Tibial artery (tissue), 4 donors: ENCODE results near the gene ZNF593OS.

Experiments
- DNase-seq, 2 donors: peaks; one replicate each; pipeline ENCODE4 v3.0.0-alpha.2; 2019
- H3K27ac ChIP-seq, 2 donors: fragments of 200-600 bp; sonication (generic) in 1 of 2; 1 replicate in 1 of 2; 2 replicates in 1 of 2; pipeline ENCODE4 v1.5.1; 2018 to 2019; ENCODE audit warnings: mild to moderate bottlenecking in 1 of 2
- H3K27me3 ChIP-seq, 2 donors: fragments of 200-600 bp; sonication (generic) in 1 of 2; one replicate each; pipeline versions ENCODE4 v1.5.1 to v1.6.0; 2016 to 2019
- H3K36me3 ChIP-seq, 3 donors: fragments of 200-600 bp; sonication (generic) in 2 of 3; one replicate each; pipeline ENCODE4 v1.5.1; 2016 to 2019; ENCODE audit warnings: mild to moderate bottlenecking in 2 of 3
- H3K4me1 ChIP-seq, 4 donors: fragments of 200-600 bp; sonication (generic) in 2 of 4; 1 replicate in 3 of 4; 2 replicates in 1 of 4; pipeline ENCODE4 v1.5.1; 2016 to 2019
- H3K4me3 ChIP-seq, 2 donors: fragments of 200-600 bp; sonication (generic) in 1 of 2; 1 replicate in 1 of 2; 2 replicates in 1 of 2; pipeline ENCODE4 v1.5.1; 2018 to 2019; ENCODE audit warnings: mild to moderate bottlenecking in 2 of 2
- H3K9me3 ChIP-seq, 3 donors: fragments of 200-600 bp; sonication (generic) in 1 of 3; one replicate each; pipeline ENCODE4 v1.5.1; 2016 to 2019
- CTCF ChIP-seq, 2 experiments: fragments of 200-600 bp in 1 of 2; fragments of 450-650 bp in 1 of 2; IDR thresholded peaks; one replicate each; pipeline ENCODE4 v1.5.1; 2017 to 2019; ENCODE audit warnings: antibody characterized with exemption in 2 of 2, mild to moderate bottlenecking in 1 of 2, moderate library complexity in 1 of 2
- intact Hi-C: fragments of 100-400 bp; cut with DNase I; formaldehyde crosslinking; loops from one replicate; pipeline ENCODE4 v1.15.0; 2023; ENCODE audit warnings: low total_unique reads

Gene ZNF593OS

GRCh38 chr1:26162220-26162709 is 9.4 kb downstream of the ZNF593OS start:
- no peaks in the 10 kb centered on the region for H3K36me3 ChIP-seq
- intact Hi-C loops: loop anchor here (5.0 kb wide), 1 partner anchor 50 kb away; the partner anchor contains the start of gene PDIK1L
- H3K4me3 ChIP-seq: peak overlapping the region; percentile 52 to 63
- H3K27me3 ChIP-seq: peaks cover 0 to 28% of the 10 kb centered on the region in 2 donors
- peak overlapping the region in 1 of 2 donors; percentile 43 for H3K27ac ChIP-seq
- H3K9me3 ChIP-seq: no peaks in the 10 kb centered on the region
- TF ChIP-seq CTCF (IDR thresholded peaks at IDR 0.05): no peak
- peaks cover 0 to 28% (median 20%) of the 10 kb centered on the region in 4 donors for H3K4me1 ChIP-seq
- no peak for DNase-seq

GRCh38 chr1:26161415-26162219 is 10.0 kb downstream of the ZNF593OS start:
- H3K36me3 ChIP-seq: no peaks in the 10 kb centered on the region
- H3K27me3 ChIP-seq: peaks cover 0 to 35% of the 10 kb centered on the region in 2 donors
- H3K27ac ChIP-seq: peak overlapping the region in 1 of 2 donors; percentile 51
- H3K4me1 ChIP-seq: peaks cover 0 to 28% (median 20%) of the 10 kb centered on the region in 4 donors
- peak in 1 of 2 experiments; percentile 14 for TF ChIP-seq CTCF (IDR thresholded peaks at IDR 0.05)
- peak; percentile 30 to 77 for DNase-seq
- H3K4me3 ChIP-seq: peak overlapping the region; percentile 52 to 63
- intact Hi-C loops: loop anchor here (5.0 kb wide), 1 partner anchor 49 kb away; the partner anchor contains the start of gene PDIK1L
- H3K9me3 ChIP-seq: no peaks in the 10 kb centered on the region

- intact Hi-C loops: loop anchor here (5.0 kb wide), 1 partner anchor 48 kb away; the partner anchor contains the start of gene PDIK1L
- DNase-seq: no peak
- Histone ChIP-seq H3K27me3 (peaks cover 0 to 43% of the 10 kb centered on the region in 2 donors), H3K4me3 (peak overlapping the region; percentile 52 to 63), H3K4me1 (peaks cover 0 to 28% (median 20%) of the 10 kb centered on the region in 4 donors), H3K27ac (peak overlapping the region in 1 of 2 donors; percentile 51), H3K36me3 (no peaks in the 10 kb centered on the region), H3K9me3 (no peaks in the 10 kb centered on the region)
- no peak for TF ChIP-seq CTCF (IDR thresholded peaks at IDR 0.05)
These were observed 10.9 kb downstream of the ZNF593OS start for GRCh38 chr1:26160527-26161414.

- Histone ChIP-seq H3K4me1 (peaks cover 0 to 28% (median 20%) of the 10 kb centered on the region in 4 donors), H3K4me3 (peak overlapping the region; percentile 15 to 63), H3K9me3 (no peaks in the 10 kb centered on the region), H3K36me3 (no peaks in the 10 kb centered on the region), H3K27me3 (peaks cover 0 to 54% of the 10 kb centered on the region in 2 donors), H3K27ac (no peak overlapping the region)
- DNase-seq: no peak
- no peak for TF ChIP-seq CTCF (IDR thresholded peaks at IDR 0.05)
- intact Hi-C loops: loop anchor here (5.0 kb wide), 1 partner anchor 47 kb away; the partner anchor contains the start of gene PDIK1L
These were observed 11.9 kb downstream of the ZNF593OS start for GRCh38 chr1:26159743-26160039.
